HepG2 (cell line): ENCODE measurements around the gene CABLES2. TPM values are rescaled to one million over a fixed set of nuclear protein-coding genes. Genes with fewer than 3 reads are reported as not detected.

ENCODE experiments used
- ELF3 ChIP-seq: IDR thresholded peaks from 2 replicates; pipeline ENCODE4 v1.6.1; 2016; ENCODE audit warnings: missing genetic modification reagents, missing compliant biosample characterization
- KDM5A ChIP-seq: fragments of 200-600 bp; sonication (generic); IDR thresholded peaks from 2 replicates; pipeline ENCODE4 v1.7.0; 2018; ENCODE audit warnings: antibody characterized with exemption, mild to moderate bottlenecking, low read length, borderline replicate concordance
- MAFG ChIP-seq: sonication (generic); formaldehyde crosslinking; IDR thresholded peaks from 2 replicates; pipeline ENCODE4 v1.5.1; 2020; ENCODE audit warnings: mild to moderate bottlenecking, missing genetic modification reagents
- PRPF4 ChIP-seq: fragments of 200-400 bp; formaldehyde crosslinking; IDR thresholded peaks from 2 replicates; pipeline ENCODE4 v1.6.1; 2016; ENCODE audit warnings: low read length, low read depth; ENCODE audit not compliant: poor library complexity, severe bottlenecking
- WIZ ChIP-seq: sonication (generic); formaldehyde crosslinking; IDR thresholded peaks from 2 replicates; pipeline ENCODE4 v1.5.1; 2020; ENCODE audit warnings: mild to moderate bottlenecking, missing genetic modification reagents
- ZBTB4 ChIP-seq: sonication (generic); formaldehyde crosslinking; IDR thresholded peaks from 2 replicates; pipeline ENCODE4 v1.4.0; 2020; ENCODE audit warnings: missing genetic modification reagents, mild to moderate bottlenecking, borderline replicate concordance
- ZNF136 ChIP-seq: sonication (generic); formaldehyde crosslinking; IDR thresholded peaks from 2 replicates; pipeline ENCODE4 v1.8.1; 2022; ENCODE audit warnings: low read depth, mild to moderate bottlenecking, moderate library complexity, missing genetic modification reagents
- ZNF337 ChIP-seq: sonication (generic); formaldehyde crosslinking; IDR thresholded peaks from 2 replicates; pipeline ENCODE4 v1.5.1; 2020; ENCODE audit warnings: missing genetic modification reagents, low read depth, mild to moderate bottlenecking, borderline replicate concordance
- ZNF546 ChIP-seq: sonication (generic); formaldehyde crosslinking; conservative IDR thresholded peaks from 2 replicates; pipeline ENCODE4 v1.8.1; 2023; ENCODE audit warnings: mild to moderate bottlenecking, missing genetic modification reagents
- polyA plus RNA-seq, 8 experiments: library from polyadenylated mRNA; depleted of rRNA in 3 of 8; stranded (reverse) in 7 of 8; unstranded in 1 of 8; fragments of >200 nt; fragmentation: Illumina TruSeq in 4 of 8; extraction: Trizol in 4 of 8; gene quantifications; 2 replicates each; pipeline versions ENCODE4 v1.2.1 to v1.2.3, GENCODE V29; 2011 to 2016; ENCODE audit warnings: low read depth in 4 of 8, missing spikeins in 1 of 8, mixed read lengths in 1 of 8; ENCODE audit not compliant: insufficient read depth in 1 of 8
- total RNA-seq, 5 experiments: library from RNA; depleted of rRNA; stranded (reverse); fragments of >200 nt; fragmentation: Illumina TruSeq; extraction: Trizol; gene quantifications; 2 replicates each; pipeline ENCODE4 v1.2.3, GENCODE V29; 2016; ENCODE audit warnings: low read depth in 1 of 5
- TF ChIP-seq, protein P1 (sequence below): sonication (generic); formaldehyde crosslinking; IDR thresholded peaks from 2 replicates; pipeline ENCODE4 v1.8.0; 2022; ENCODE audit warnings: mild to moderate bottlenecking, missing genetic modification reagents; ENCODE audit not compliant: insufficient replicate concordance
- TF ChIP-seq, protein P2 (sequence below), 2 experiments: IDR thresholded peaks; 2 replicates each; pipeline ENCODE4 v1.6.1; 2011 to 2012; ENCODE audit warnings: low read length in 2 of 2, borderline replicate concordance in 1 of 2, low read depth in 1 of 2, mild to moderate bottlenecking in 1 of 2, moderate library complexity in 1 of 2
- TF ChIP-seq, protein P3 (sequence below): IDR thresholded peaks from 2 replicates; pipeline ENCODE4 v1.6.1; 2018; ENCODE audit warnings: missing genetic modification reagents
- TF ChIP-seq, protein P4 (sequence below): sonication (generic); formaldehyde crosslinking; IDR thresholded peaks from 2 replicates; pipeline ENCODE4 v1.5.0; 2020; ENCODE audit warnings: missing genetic modification reagents, mild to moderate bottlenecking, borderline replicate concordance
- TF ChIP-seq, protein P5 (sequence below): sonication (generic); formaldehyde crosslinking; IDR thresholded peaks from 2 replicates; pipeline ENCODE4 v1.4.0; 2020; ENCODE audit warnings: mild to moderate bottlenecking, missing genetic modification reagents

The CABLES2 gene
- total and polyA plus RNA-seq, 2 of the 13 experiments (the other 11 are each of a cell fraction or from before 2014, with no cell fraction given): 5.2 to 9.7 TPM

DNA sequence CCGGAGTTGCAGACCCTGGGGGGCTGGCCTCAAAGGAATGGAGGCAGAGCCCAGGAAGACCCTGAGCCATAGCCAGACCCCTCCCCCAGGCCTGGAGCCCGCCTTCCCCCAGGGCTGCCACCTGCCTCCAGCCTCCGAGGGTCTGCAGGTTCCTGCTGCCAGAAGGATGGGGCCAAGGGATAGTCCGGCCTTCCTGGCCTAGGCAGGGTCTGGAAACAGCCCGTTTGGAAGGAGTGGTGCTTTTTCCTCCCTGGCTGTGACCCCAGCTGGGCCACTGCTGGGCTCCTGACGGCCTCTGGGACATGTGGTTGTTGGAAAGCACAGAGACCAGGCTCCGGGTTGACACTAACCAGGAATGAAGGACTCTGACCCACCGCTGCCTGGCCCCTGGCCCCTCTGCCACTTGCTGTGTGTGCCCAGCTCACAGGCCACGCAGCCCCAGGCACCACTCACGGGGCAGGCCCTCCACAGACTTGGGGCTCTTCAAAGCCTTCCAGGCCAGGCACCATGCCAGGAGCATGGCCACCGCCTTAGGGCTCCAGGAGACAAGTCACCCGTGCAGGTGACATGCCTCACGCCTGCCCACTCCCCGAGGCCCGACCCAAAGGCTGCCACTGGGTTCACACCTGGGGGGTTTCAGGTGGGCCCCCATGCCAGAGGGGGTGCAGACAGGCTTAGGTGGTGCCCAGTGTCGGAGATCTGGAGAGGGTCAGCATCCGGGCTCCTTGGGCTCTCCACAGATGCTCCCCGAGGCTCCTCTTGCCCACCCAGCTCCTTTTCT is 36.1 kb downstream of the CABLES2 start (continued):
- TF ChIP-seq, protein P1, sequence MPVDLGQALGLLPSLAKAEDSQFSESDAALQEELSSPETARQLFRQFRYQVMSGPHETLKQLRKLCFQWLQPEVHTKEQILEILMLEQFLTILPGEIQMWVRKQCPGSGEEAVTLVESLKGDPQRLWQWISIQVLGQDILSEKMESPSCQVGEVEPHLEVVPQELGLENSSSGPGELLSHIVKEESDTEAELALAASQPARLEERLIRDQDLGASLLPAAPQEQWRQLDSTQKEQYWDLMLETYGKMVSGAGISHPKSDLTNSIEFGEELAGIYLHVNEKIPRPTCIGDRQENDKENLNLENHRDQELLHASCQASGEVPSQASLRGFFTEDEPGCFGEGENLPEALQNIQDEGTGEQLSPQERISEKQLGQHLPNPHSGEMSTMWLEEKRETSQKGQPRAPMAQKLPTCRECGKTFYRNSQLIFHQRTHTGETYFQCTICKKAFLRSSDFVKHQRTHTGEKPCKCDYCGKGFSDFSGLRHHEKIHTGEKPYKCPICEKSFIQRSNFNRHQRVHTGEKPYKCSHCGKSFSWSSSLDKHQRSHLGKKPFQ: no peak
- TF ChIP-seq, protein P2, sequence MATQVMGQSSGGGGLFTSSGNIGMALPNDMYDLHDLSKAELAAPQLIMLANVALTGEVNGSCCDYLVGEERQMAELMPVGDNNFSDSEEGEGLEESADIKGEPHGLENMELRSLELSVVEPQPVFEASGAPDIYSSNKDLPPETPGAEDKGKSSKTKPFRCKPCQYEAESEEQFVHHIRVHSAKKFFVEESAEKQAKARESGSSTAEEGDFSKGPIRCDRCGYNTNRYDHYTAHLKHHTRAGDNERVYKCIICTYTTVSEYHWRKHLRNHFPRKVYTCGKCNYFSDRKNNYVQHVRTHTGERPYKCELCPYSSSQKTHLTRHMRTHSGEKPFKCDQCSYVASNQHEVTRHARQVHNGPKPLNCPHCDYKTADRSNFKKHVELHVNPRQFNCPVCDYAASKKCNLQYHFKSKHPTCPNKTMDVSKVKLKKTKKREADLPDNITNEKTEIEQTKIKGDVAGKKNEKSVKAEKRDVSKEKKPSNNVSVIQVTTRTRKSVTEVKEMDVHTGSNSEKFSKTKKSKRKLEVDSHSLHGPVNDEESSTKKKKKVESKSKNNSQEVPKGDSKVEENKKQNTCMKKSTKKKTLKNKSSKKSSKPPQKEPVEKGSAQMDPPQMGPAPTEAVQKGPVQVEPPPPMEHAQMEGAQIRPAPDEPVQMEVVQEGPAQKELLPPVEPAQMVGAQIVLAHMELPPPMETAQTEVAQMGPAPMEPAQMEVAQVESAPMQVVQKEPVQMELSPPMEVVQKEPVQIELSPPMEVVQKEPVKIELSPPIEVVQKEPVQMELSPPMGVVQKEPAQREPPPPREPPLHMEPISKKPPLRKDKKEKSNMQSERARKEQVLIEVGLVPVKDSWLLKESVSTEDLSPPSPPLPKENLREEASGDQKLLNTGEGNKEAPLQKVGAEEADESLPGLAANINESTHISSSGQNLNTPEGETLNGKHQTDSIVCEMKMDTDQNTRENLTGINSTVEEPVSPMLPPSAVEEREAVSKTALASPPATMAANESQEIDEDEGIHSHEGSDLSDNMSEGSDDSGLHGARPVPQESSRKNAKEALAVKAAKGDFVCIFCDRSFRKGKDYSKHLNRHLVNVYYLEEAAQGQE (IDR thresholded peaks at IDR 0.05; ENCODE audit: borderline replicate concordance in 1 of 2, low read depth in 1 of 2, low read length in 2 of 2): no peak
- TF ChIP-seq, protein P3, sequence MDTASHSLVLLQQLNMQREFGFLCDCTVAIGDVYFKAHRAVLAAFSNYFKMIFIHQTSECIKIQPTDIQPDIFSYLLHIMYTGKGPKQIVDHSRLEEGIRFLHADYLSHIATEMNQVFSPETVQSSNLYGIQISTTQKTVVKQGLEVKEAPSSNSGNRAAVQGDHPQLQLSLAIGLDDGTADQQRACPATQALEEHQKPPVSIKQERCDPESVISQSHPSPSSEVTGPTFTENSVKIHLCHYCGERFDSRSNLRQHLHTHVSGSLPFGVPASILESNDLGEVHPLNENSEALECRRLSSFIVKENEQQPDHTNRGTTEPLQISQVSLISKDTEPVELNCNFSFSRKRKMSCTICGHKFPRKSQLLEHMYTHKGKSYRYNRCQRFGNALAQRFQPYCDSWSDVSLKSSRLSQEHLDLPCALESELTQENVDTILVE (CRISPR knock-in tag): no peak
- no peak for TF ChIP-seq KDM5A
- TF ChIP-seq, protein P4, sequence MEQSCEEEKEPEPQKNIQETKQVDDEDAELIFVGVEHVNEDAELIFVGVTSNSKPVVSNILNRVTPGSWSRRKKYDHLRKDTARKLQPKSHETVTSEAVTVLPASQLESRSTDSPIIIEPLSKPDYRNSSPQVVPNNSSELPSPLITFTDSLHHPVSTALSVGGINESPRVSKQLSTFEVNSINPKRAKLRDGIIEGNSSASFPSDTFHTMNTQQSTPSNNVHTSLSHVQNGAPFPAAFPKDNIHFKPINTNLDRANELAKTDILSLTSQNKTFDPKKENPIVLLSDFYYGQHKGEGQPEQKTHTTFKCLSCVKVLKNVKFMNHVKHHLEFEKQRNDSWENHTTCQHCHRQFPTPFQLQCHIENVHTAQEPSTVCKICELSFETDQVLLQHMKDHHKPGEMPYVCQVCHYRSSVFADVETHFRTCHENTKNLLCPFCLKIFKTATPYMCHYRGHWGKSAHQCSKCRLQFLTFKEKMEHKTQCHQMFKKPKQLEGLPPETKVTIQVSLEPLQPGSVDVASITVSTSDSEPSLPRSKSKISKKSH (CRISPR knock-in tag): peak; percentile 90
- no peak for TF ChIP-seq ZNF337
- TF ChIP-seq ZNF136: peak; percentile 85; the same call in 1 of the 2 replicates
- no peak for TF ChIP-seq MAFG
- TF ChIP-seq PRPF4: no peak
- TF ChIP-seq WIZ (CRISPR knock-in tag): 0 out of 2 replicates have a peak, but pooled peaks have one; percentile 8
- peak; percentile 53; the same call in 1 of the 2 replicates for TF ChIP-seq ELF3 (CRISPR knock-in tag)
- TF ChIP-seq, protein P5, sequence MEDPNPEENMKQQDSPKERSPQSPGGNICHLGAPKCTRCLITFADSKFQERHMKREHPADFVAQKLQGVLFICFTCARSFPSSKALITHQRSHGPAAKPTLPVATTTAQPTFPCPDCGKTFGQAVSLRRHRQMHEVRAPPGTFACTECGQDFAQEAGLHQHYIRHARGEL (CRISPR knock-in tag): peak; percentile 81
- TF ChIP-seq ZNF546 (CRISPR knock-in tag): 0 out of 2 replicates have a peak, but pooled peaks have one; percentile 47
- no peak for TF ChIP-seq ZBTB4
